ENCODE data around the gene ABT1.
A peak's percentile ranks its signal among the peaks of the same experiment; 100 is the strongest.

The ABT1 gene

DNA sequence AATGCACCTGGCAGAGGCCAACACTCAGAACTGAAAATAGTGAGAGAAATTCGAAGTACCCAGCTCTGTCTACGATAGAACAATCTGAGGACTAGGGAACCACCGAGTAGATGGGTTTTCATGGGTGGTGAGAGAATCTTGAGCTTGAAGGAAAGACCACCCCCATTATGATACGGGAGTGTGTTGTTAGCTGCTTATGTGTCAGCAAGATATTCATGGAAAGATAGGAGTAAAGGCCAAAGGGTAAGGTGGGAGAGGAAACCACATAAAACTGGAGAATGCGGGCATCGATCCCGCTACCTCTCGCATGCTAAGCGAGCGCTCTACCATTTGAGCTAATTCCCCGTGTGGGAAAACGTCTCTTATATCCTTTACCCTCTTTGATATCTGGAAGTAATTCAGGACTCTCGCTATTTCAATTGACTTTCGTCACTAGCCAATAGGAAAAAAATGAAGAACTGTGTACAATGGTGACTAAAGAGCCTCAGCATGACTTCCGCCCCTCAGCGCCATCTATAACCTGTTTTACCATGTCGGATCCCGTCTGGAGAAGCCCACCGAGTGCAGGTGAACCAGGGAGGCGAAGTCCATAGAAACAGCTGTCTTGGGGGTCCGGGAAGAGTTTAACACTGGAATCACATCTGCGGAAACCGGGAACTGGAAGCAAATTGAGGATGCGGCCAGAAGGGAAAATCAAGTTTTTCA is 25.0 kb upstream of the ABT1 start:
- peak; percentile 94 for DNase-seq (ENCODE audit: low read depth, low spot score)

DNA sequence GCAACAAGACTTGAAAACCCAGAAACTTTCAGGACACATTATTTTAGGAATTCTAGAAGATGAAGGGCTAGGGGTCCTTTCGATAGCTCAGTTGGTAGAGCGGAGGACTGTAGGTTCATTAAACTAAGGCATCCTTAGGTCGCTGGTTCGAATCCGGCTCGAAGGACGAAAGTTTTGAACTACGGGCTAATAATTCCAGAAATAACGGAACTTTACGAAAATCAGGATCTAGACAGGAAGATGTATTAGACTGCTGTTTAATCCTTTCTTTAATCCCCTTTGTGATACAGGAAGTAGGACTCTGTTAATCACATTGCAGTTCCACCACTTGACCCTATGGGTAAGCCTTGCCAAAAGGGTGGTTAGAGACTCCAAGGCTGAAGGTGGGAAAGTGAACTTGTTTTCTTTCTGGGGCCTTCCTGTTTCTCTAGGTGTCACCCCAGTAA is 21.2 kb upstream of the ABT1 start:
- DNase-seq (ENCODE audit: low read depth, low spot score) = peak; percentile 53

DNA sequence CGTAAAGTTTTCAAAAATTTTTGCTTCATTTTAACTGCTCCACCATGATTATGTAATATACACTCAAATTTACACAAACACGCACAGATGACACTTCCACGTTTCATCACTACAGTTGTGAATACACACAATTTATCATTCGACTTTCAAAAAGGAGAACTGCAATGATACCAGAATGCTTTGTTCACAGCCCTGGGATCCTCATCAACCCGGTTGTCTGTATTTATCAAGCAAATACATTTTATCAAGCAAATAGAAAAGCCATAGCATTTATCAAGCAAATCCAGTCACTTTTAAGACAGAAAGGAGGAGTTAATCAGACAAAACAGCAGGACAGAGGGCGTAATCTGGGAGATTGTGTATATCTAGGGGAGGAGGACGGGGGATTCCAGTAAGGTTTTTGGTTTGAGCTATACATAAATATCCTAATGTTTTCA is 20.3 kb upstream of the ABT1 start:
- DNase-seq (ENCODE audit: low read depth, low spot score) = no peak

DNA sequence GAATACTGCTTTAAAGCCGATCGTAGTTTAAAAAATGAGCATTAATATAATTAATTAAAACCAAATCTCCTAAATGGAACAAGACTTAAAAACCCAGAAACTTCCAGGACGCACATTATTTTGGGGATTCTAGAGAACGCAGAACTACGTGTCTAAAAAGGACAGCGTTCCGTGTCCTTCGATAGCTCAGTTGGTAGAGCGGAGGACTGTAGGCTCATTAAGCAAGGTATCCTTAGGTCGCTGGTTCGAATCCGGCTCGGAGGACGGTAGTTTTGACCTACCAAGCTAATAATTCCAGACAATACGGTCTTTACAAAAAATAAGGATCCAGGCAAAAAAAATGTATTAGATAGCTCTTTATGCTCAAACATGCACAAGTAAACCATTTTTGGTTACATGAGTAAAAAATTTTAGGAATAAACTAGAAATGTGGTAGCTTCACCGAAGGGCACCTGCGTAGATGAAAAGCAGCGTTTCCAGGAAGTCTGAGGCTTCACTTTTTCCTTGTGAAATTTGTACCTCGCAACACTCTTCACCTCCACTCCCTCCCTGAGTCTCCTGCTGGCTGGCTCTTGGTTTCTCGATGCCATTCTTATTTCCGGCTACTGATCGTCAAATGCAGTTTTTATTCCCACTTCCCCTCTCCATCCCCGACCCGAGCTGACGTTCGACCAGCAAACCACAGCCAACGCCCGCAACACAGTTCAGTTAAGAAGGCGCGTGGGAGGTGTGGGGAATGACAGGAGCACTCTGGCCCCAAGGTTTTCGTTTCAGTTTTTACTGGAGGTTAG is 19.6 kb upstream of the ABT1 start:
- peak; percentile 88 for DNase-seq (ENCODE audit: low read depth, low spot score)

DNA sequence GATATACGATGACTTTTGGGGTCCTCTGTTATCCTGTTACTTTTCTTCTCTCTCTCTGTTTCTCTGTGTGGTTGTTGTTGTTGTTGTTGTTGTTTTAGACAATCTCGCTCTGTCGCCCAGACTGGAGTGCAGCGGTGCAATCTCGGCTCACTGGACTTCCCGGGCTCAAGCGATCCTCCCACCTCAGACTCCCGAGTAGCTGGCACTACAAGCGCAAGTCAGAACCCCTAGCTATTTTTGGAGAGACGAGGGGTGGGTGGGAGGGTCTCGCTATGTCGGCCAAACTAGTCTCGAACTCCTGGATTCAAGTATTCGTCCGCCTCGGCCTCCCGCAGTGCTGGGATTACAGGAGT is 19.1 kb upstream of the ABT1 start:
- DNase-seq (ENCODE audit: low read depth, low spot score) = no peak

DNA sequence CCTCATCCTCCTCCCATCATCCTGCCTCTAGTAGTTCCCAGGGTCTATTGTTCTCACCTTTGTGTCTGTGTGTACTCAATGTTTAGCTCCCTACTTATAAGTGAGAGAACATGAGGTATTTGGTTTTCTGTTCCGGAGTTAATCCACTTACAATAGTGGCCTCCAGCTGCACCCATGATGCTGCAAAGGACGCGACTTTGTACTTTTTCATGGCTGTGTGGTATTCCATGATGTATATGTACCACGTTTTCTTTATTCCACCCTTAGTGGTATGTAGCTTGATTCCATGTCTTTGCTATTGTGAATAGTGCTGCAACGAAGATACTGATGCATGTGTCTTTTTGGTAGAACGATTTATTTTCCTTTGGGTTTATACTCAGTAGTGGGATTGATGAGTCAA is 18.5 kb upstream of the ABT1 start:
- DNase-seq (ENCODE audit: low read depth, low spot score) = no peak

DNA sequence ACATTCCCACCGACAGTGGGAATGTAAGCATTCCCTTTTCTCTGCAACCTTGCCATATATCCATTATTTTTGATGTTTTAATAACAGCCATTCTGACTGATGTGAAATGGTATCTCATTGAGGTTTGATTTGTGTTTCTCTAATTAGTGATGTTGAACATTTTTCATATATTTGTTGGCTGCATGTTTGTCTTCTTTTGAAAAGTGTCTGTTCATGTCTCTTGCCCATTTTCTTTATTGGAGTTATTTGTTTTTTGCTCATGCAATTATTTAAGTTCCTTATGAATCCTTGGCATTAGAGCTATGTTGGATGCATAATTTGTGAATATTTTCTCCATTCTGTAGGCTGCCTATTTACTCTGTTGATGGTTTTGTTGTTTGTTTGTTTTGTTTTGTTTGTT is 18.0 kb upstream of the ABT1 start:
- DNase-seq (ENCODE audit: low read depth, low spot score) = no peak

DNA sequence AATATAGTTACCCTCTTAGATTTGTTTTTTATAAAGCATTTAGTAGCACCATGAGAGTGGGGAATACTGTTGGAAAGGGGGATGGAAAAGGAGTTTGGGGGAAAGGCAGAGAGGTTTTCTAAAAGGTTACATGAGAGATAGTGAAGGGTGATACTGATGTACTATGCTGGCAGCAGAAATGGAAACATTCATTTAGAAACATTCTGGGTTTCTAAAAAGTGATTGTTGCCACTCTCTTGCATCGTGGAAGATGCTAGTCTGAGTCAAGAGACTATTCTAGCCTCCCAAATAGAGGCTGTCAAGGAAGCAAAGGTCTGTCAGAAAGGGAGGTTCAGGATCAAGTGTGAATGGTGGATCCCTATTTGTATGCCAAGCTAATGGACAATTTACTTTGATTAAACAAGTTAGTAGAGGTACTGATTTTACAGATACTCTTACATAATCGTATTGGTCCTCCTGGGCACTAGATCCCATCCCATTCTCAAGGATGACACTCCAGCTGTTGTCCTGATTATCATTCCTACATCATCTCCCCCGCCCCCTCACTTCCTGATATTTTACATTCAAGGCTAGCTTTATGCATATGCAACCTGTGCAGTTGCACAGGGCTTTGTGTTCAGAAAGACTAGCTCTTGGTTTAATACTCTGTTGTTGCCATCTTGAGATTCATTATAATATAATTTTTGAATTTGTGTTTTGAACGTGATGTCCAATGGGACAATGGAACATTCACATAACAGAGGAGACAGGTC is 15.4 kb upstream of the ABT1 start:
- DNase-seq (ENCODE audit: low read depth, low spot score) = no peak

DNA sequence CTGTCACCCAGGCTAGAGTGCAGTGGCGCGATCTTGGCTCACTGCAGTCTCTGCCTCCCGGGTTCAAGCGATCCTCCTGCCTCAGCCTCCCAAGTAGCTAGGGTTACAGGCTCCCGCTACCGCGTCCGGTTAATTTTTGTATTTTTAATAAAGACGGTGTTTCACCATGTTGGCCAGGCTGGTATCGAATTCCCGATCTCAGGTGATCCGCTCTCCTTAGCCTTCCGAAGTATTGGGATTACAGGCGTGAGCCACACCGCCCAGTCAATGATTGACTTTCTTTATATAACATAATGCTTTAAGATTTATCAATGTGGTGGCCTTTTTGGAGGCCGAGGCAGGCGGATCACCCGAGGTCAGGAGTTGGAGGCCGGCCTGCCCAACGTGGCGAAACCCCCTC is 7.8 kb upstream of the ABT1 start:
- DNase-seq (ENCODE audit: low read depth, low spot score) = no peak

DNA sequence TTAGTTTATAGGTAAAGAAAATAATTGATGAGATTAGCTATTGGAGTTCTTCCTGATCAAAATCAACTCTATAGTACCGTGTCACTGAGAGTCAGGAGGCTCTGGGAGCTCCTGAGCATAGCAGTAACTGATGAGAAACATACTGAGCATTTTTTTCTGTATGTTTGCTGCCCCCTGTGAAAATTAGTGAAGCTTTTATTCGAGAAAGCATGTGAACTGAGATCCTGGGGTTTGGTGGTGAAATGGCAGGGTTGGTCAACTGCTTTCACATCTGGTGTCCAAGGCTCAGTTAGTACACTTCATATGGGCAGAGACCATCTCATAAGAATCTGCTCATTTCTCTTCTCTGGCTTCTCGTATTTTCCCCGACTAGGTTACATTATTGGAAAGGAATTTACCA is 4.1 kb upstream of the ABT1 start:
- DNase-seq (ENCODE audit: low read depth, low spot score) = no peak

DNA sequence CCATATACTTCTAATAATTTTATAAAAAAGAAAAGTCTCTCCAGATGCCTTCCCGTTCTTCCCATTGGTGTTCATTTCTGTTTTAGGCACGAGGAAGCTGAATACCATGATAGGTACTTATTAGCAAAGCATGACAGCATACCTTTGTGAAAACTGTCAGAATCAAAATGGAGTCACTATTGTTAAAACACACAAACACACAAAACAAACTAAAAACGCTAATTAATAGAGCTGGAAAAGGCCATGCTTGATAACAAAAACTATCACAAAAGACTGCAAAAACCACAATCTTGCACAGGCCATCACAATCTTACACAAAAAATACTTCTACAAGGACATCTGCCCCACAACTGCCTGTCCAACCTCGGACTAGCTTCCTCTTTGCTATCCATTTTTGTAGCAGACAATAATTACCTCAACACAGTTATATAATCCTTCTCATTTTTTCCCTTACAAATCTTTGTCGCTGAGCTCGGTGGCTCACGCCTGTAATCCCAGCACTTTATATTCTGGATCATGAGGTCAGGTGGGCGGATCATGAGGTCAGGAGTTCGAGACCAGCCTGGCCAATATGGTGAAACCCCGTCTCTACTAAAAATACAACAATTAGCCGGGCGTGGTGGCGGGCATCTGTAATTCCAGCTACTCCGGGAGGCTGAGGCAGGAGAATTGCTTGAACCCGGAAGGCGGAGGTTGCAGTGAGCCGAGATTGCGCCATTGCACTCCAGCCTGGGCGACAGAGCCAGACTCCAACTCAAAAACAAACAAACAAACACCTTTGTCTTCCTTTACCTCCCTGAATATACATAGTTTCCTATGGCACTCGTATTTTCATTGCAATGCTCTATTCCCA is 3.2 kb upstream of the ABT1 start:
- DNase-seq (ENCODE audit: low read depth, low spot score) = no peak

DNA sequence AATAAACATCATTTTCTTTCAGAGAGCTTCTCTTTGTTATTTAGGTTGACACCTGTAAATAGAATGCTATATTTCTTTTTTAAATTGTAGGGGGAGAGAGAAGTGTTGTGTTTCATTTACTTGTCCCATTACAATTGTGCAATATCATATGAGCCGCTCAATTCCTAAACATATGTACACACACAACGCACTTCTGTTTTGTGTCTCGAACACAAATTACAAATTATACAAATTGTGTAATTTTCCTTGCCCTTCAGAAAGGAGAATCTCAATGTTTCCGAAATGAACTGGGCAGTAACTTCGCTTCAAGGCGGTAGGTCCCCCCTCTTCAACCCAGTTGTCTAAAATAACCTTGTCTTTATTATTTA is 2.6 kb upstream of the ABT1 start:
- DNase-seq (ENCODE audit: low read depth, low spot score) = no peak

DNA sequence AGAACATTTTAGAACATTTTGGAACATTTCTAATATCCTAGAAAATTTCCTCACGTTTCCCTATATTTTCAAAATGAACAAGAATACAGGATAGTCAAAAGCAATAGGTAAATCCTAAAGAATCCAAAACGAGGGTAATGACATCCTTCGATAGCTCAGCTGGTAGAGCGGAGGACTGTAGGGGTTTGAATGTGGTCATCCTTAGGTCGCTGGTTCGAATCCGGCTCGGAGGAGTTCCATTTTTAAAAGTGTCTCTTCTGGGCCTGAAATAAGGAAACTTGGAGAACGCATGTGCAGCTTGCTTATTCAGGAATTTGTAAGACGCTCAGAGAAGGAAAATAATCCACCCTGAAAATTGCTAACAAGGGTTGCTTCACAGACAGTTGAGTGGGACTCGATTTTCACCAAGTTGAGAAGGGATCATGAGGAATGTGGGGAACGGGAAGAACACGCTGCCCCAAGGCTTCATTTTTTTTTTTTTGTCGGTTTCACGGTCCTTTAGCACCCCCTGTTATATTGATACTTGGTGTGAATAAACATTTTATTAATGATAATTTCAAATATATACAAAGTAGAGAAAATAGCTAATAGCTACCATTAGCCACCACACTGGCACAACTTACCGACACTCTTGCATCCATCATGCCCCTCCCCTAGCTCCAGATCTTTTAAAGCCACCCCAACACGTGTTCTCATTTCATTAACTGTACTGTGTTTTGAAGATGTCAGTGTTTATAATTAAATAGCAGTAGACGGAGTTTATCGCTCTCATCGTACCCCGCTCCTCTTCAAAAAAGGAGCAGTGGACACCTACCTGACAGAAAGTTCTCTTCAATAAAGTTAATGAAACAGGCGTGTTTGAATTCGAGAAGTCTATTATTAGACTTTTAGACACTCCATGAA is 1.8 kb upstream of the ABT1 start:
- DNase-seq (ENCODE audit: low read depth, low spot score) = peak; percentile 87

DNA sequence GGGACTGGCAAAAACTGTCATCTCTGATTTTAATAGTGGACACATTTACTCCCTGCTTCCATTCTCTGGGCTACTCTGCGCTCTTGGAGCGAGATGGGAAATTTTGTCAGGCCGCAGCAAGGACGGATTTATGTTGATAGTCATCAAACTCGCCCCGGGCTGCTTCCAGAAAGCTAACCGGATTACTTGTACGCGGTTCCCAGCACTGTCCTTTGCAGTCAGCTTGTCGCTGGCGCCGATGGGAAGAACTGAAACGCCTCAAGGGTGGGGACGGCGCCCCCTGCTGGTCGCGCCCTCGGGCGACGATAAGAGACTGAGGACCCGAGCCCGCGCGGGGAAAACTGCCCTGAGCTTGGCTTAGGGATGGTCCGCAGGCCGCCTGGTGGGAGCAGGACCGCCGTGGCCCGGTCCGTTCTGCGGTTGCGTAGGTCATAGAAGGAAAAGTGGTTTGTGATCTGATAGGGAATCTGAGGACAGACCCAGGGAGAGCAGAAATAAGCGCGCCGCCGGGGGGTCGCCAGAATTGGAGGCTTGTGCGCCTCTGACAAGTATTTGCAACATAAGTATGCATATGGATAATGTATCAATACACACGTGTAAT is 984 bp upstream of the ABT1 start:
- DNase-seq (ENCODE audit: low read depth, low spot score) = peak; percentile 97

DNA sequence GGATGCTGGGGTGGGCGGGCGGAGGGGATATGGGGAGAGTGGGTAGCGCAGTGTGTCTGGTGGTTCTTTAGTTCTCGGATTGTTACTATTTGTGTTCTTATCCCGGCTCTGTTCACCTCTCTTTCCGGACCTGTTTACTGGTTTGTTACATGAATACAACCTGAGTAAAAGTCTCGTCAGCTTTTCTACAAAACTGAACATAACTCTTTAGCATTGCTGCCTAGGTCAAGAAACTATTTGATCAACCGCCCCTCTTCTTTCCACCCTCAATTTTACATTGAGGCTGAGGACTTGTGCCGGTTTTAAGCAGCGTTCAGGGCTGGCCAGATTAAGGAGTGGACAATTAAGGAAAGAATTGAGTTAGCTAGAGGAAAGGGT is 625 bp downstream of the ABT1 start:
- DNase-seq (ENCODE audit: low read depth, low spot score) = no peak

DNA sequence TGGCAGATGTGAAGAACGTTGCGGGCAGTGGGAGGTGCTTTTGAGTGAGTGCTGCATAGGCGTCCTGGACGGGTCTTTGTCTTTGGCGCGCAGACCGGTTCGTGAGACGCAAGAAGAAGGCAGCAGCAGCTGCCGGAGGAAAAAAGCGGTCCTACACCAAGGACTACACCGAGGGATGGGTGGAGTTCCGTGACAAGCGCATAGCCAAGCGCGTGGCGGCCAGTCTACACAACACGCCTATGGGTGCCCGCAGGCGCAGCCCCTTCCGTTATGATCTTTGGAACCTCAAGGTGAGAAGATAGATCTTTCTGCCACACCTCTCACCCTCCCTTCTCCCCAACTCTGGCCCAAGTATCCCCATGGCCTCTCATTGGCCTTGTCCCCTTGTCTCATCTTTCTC is 1.1 kb downstream of the ABT1 start:
- no peak for DNase-seq (ENCODE audit: low read depth, low spot score)

DNA sequence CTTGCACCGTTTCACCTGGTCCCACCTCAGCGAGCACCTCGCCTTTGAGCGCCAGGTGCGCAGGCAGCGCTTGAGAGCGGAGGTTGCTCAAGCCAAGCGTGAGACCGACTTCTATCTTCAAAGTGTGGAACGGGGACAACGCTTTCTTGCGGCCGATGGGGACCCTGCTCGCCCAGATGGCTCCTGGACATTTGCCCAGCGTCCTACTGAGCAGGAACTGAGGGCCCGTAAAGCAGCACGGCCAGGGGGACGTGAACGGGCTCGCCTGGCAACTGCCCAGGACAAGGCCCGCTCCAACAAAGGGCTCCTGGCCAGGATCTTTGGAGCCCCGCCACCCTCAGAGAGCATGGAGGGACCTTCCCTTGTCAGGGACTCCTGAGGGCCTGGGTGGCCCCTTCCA is 1.5 kb downstream of the ABT1 start:
- DNase-seq (ENCODE audit: low read depth, low spot score) = no peak

DNA sequence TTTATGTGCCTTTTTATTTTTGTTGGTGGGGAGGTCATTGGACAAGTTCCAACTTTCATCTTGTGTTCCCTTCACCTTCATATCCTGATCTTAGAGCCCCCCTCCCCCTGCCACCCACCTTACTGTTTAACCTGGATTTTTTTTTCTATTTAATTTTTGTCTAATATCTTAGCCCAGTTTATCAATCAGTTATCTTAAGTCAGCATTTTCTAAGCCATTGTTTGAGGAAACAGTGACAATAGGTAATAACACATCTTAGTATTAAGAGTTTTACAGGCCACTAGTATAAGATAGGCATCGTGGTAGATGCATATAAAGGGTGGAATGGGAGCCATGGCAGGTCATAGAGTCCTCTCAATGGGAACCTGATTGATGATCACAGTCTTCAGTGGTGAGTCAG is 2.4 kb downstream of the ABT1 start:
- DNase-seq (ENCODE audit: low read depth, low spot score) = no peak

DNA sequence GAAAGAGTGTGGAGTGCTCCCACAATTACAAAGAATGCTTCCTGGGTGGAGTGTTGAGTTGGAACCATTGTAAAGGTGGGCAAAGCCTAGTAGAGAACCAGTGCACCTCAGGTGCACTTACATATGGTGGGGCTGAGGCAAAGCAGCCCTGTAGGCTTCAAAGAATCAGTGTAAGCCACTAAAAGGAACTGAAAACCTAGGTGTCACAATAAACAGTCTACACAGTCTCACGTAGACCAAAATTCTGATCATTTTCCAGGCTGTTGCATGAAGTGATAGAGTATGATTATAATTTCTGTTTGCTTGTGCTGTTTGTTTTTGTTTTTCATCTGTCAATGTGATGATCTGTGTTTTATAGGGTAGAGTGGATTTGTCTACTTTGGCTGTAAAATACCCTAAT is 2.8 kb downstream of the ABT1 start:
- DNase-seq (ENCODE audit: low read depth, low spot score) = no peak

DNA sequence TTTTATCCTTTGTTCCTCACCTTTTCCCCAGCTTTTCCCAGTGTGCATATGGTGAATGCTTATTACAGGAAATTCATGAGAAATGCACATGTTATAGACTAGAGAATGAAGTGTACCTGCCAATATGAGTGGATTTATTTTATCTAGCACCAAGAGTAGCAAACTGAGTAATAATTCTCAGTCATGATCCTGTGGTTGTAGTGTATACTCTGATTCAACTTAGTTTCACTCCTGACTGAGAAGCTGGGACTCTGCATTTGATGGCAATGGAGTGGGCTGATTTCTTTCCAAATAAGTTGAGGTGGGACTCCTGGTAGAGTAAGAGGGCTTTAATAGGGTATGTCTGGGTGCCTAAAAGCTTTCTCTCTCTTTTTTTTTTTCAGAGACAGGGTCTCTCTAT is 4.0 kb downstream of the ABT1 start:
- DNase-seq (ENCODE audit: low read depth, low spot score) = no peak

All from ELF-1 (cell line).